AG04450 (cell line): Measurements from ENCODE around the gene HOXB8. TPM values are rescaled to one million over a fixed set of nuclear protein-coding genes. Genes with fewer than 3 reads are reported as not detected.

Experiments
- CTCF ChIA-PET: fragments of 300-600, 350-600 bp; formaldehyde crosslinking; extraction: SDS; loops from one replicate; lab custom pipeline; 2022; ENCODE audit warnings: antibody characterized with exemption, inconsistent platforms; lab: Charles Lee
- POLR2A ChIA-PET: fragments of 350-600 bp; formaldehyde crosslinking; extraction: SDS; loops from one replicate; lab custom pipeline; 2021; ENCODE audit warnings: antibody characterized with exemption, inconsistent platforms; lab: Yijun Ruan, JAX
- DNase-seq: peaks from one replicate; pipeline ENCODE4 v3.0.0-alpha.2; 2011; ENCODE audit warnings: low read depth, low spot score
- H3K27ac ChIP-seq: one replicate; pipeline ENCODE4 v1.5.1; 2012; ENCODE audit warnings: low read depth, low read length, control low read depth
- H3K27me3 ChIP-seq: one replicate; pipeline ENCODE4 v1.6.0; 2012; ENCODE audit warnings: low read length; ENCODE audit not compliant: control insufficient read depth, insufficient read depth
- H3K4me3 ChIP-seq: 2 replicates; pipeline ENCODE4 v1.5.1; 2011; ENCODE audit warnings: mild to moderate bottlenecking, low read depth, low read length, control low read depth
- H3K9me3 ChIP-seq: 2 replicates; pipeline ENCODE4 v1.5.1; 2012; ENCODE audit warnings: low read length; ENCODE audit not compliant: control insufficient read depth, insufficient read depth
- polyA plus RNA-seq: library from polyadenylated mRNA; depleted of rRNA; stranded (reverse); fragments of >200 nt; gene quantifications from 2 replicates; pipeline ENCODE4 v1.2.3, GENCODE V29; 2011
- TF ChIP-seq, protein P1 (sequence below): IDR thresholded peaks from 2 replicates; pipeline ENCODE4 v1.5.1; 2011; ENCODE audit warnings: low read depth, low read length, control low read depth, inconsistent platforms

HOXB8 gene
- polyA plus RNA-seq, 1 experiment = 0.97 TPM

GRCh38 chr17:48590607-48591161, 24.4 kb downstream of the HOXB8 start:
- CTCF ChIA-PET = interaction anchor here (0.6 to 1.9 kb wide), 5 partner anchors 18 to 283 kb away, joined by 3 to 11 read pairs (median 3); no protein-coding TSS in a partner anchor
- Histone ChIP-seq H3K9me3 (no peaks in the 10 kb centered on the region; the same call in 1 of the 2 replicates), H3K27ac (peak overlapping the region; percentile 97), H3K4me3 (peak overlapping the region; percentile 89), H3K27me3 (no peaks in the 10 kb centered on the region)
- TF ChIP-seq, protein P1, sequence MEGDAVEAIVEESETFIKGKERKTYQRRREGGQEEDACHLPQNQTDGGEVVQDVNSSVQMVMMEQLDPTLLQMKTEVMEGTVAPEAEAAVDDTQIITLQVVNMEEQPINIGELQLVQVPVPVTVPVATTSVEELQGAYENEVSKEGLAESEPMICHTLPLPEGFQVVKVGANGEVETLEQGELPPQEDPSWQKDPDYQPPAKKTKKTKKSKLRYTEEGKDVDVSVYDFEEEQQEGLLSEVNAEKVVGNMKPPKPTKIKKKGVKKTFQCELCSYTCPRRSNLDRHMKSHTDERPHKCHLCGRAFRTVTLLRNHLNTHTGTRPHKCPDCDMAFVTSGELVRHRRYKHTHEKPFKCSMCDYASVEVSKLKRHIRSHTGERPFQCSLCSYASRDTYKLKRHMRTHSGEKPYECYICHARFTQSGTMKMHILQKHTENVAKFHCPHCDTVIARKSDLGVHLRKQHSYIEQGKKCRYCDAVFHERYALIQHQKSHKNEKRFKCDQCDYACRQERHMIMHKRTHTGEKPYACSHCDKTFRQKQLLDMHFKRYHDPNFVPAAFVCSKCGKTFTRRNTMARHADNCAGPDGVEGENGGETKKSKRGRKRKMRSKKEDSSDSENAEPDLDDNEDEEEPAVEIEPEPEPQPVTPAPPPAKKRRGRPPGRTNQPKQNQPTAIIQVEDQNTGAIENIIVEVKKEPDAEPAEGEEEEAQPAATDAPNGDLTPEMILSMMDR = no peak
- POLR2A ChIA-PET = interaction anchor here (0.7 to 1.0 kb wide), 3 partner anchors 10 to 33 kb away, joined by 3 to 10 read pairs (median 3); no protein-coding TSS in a partner anchor
- DNase-seq = no peak

GRCh38 chr17:48589831-48590606, 25.1 kb downstream of the HOXB8 start, which contains the start of gene HOXB3:
Gene HOXB3 (minus strand): TSS chr17:48590241. CDS start chr17:48552474, 37,767 bp downstream.
- no peaks in the 10 kb centered on the region for H3K27me3 ChIP-seq
- TF ChIP-seq, protein P1 = no peak
- ChIA-PET CTCF (interaction anchor here (0.6 to 1.9 kb wide), 4 partner anchors 18 to 254 kb away, joined by 3 to 11 read pairs (median 7); no protein-coding TSS in a partner anchor), POLR2A (interaction anchor here (0.7 to 0.9 kb wide), 2 partner anchors 32 to 48 kb away, joined by 5 to 10 read pairs; no protein-coding TSS in a partner anchor)
- no peak for DNase-seq
- no peaks in the 10 kb centered on the region; the same call in 1 of the 2 replicates for H3K9me3 ChIP-seq
- peak within 1 kb of the TSS; percentile 89 for H3K4me3 ChIP-seq
- peak within 1 kb of the TSS; percentile 97 for H3K27ac ChIP-seq

GRCh38 chr17:48589060-48589830, 25.8 kb downstream of the HOXB8 start:
- TF ChIP-seq, protein P1 = no peak

DNA sequence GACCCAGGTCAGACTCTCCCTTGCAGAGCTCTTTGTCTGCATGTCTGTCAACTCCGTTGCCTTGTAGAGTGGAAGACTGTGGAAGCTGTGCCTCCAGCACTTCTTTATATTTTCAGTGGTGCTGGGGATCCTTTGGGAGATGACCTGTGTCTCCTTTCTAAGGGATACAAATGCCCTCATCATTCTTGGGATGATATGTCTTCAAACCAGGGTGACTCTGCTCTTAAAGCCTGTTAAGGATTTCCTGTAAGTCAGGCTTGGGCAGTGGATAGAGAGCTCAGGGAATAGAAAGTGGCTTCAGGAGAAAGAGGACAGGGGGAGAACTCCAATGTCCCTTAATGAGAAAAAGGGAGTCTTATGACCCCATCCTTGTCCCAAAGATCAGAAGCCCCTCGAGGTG, 26.6 kb downstream of the HOXB8 start:
- peak overlapping the region; percentile 89 for H3K4me3 ChIP-seq
- H3K27me3 ChIP-seq = no peaks in the 10 kb centered on the region
- ChIA-PET POLR2A (interaction anchor here (0.8 to 2.7 kb wide), 7 partner anchors 12 to 47 kb away, joined by 3 to 12 read pairs (median 6); no protein-coding TSS in a partner anchor), CTCF (interaction anchor here (0.8 to 1.6 kb wide), 5 partner anchors 40 to 326 kb away, joined by 3 to 6 read pairs (median 4); no protein-coding TSS in a partner anchor)
- no peaks in the 10 kb centered on the region; the same call in 1 of the 2 replicates for H3K9me3 ChIP-seq
- TF ChIP-seq, protein P1 = no peak
- no peak for DNase-seq
- H3K27ac ChIP-seq = peak overlapping the region; percentile 97

More at GRCh38 chr17:48589060-48589830, 25.8 kb downstream of the HOXB8 start:
- Histone ChIP-seq H3K27me3 (no peaks in the 10 kb centered on the region), H3K9me3 (no peaks in the 10 kb centered on the region; the same call in 1 of the 2 replicates), H3K4me3 (peak overlapping the region; percentile 89), H3K27ac (peak overlapping the region; percentile 97)
- no peak for DNase-seq
- POLR2A ChIA-PET = interaction anchor here (0.8 to 2.7 kb wide), 6 partner anchors 13 to 48 kb away, joined by 3 to 12 read pairs (median 6); no protein-coding TSS in a partner anchor
- CTCF ChIA-PET = interaction anchor here (0.8 to 1.9 kb wide), 4 partner anchors 42 to 327 kb away, joined by 3 to 11 read pairs (median 4); no protein-coding TSS in a partner anchor
